HepG2 (cell line): ENCODE results near the gene FKBP5. TPM values are rescaled to one million over a fixed set of nuclear protein-coding genes. Genes with fewer than 3 reads are reported as not detected.

ENCODE experiments used
- AHDC1 ChIP-seq: sonication (generic); formaldehyde crosslinking; IDR thresholded peaks from 2 replicates; pipeline ENCODE4 v1.5.1; 2020; ENCODE audit warnings: mild to moderate bottlenecking, missing genetic modification reagents, borderline replicate concordance
- AKAP8 ChIP-seq: sonication (generic); formaldehyde crosslinking; IDR thresholded peaks from 2 replicates; pipeline ENCODE4 v1.5.1; 2020; ENCODE audit warnings: mild to moderate bottlenecking, missing genetic modification reagents
- ESRRA ChIP-seq: sonication (generic); formaldehyde crosslinking; IDR thresholded peaks from 2 replicates; pipeline ENCODE4 v1.5.1; 2020; ENCODE audit warnings: mild to moderate bottlenecking, low read depth, missing genetic modification reagents
- GPBP1L1 ChIP-seq: sonication (generic); formaldehyde crosslinking; IDR thresholded peaks from 2 replicates; pipeline ENCODE4 v1.5.0; 2020; ENCODE audit warnings: mild to moderate bottlenecking, missing genetic modification reagents
- HMG20B ChIP-seq: conservative IDR thresholded peaks from 2 replicates; pipeline ENCODE4 v1.6.1; 2016; ENCODE audit warnings: missing genetic modification reagents, missing compliant biosample characterization
- MATR3 ChIP-seq: sonication (generic); formaldehyde crosslinking; IDR thresholded peaks from 2 replicates; pipeline ENCODE4 v1.4.0; 2020; ENCODE audit warnings: missing genetic modification reagents
- NR3C1 ChIP-seq: sonication (generic); formaldehyde crosslinking; IDR thresholded peaks from 2 replicates; pipeline ENCODE4 v1.4.0; 2020; ENCODE audit warnings: missing genetic modification reagents
- POLR2AphosphoS5 ChIP-seq: IDR thresholded peaks from 2 replicates; pipeline ENCODE4 v1.6.1; 2012; ENCODE audit warnings: low read depth, low read length
- ZFP36L1 ChIP-seq: sonication (generic); formaldehyde crosslinking; IDR thresholded peaks from 2 replicates; pipeline ENCODE4 v1.8.0; 2022; ENCODE audit warnings: mild to moderate bottlenecking, missing genetic modification reagents, moderate library complexity
- ZNF224 ChIP-seq: sonication (generic); formaldehyde crosslinking; IDR thresholded peaks from 2 replicates; pipeline ENCODE4 v1.5.0; 2020; ENCODE audit warnings: mild to moderate bottlenecking, missing genetic modification reagents
- ZNF446 ChIP-seq: sonication (generic); formaldehyde crosslinking; IDR thresholded peaks from 2 replicates; pipeline ENCODE4 v1.5.0; 2020; ENCODE audit warnings: mild to moderate bottlenecking, missing genetic modification reagents
- ZNF567 ChIP-seq: sonication (generic); formaldehyde crosslinking; IDR thresholded peaks from 2 replicates; pipeline ENCODE4 v1.8.1; 2023; ENCODE audit warnings: mild to moderate bottlenecking, missing genetic modification reagents, borderline replicate concordance
- ZNF616 ChIP-seq: sonication (generic); formaldehyde crosslinking; IDR thresholded peaks from 2 replicates; pipeline ENCODE4 v1.5.0; 2020; ENCODE audit warnings: low read depth, mild to moderate bottlenecking, missing genetic modification reagents
- ZNF703 ChIP-seq: sonication (generic); formaldehyde crosslinking; IDR thresholded peaks from 2 replicates; pipeline ENCODE4 v1.5.1; 2020; ENCODE audit warnings: missing genetic modification reagents, mild to moderate bottlenecking, moderate library complexity, borderline replicate concordance
- ZNF781 ChIP-seq: sonication (generic); formaldehyde crosslinking; IDR thresholded peaks from 2 replicates; pipeline ENCODE4 v1.5.1; 2020; ENCODE audit warnings: borderline replicate concordance, mild to moderate bottlenecking, missing genetic modification reagents; ENCODE audit errors: not compliant biosample characterization
- polyA plus RNA-seq, 8 experiments: library from polyadenylated mRNA; depleted of rRNA in 3 of 8; stranded (reverse) in 7 of 8; unstranded in 1 of 8; fragments of >200 nt; fragmentation: Illumina TruSeq in 4 of 8; extraction: Trizol in 4 of 8; gene quantifications; 2 replicates each; pipeline versions ENCODE4 v1.2.1 to v1.2.3, GENCODE V29; 2011 to 2016; ENCODE audit warnings: low read depth in 4 of 8, missing spikeins in 1 of 8, mixed read lengths in 1 of 8; ENCODE audit not compliant: insufficient read depth in 1 of 8
- total RNA-seq, 5 experiments: library from RNA; depleted of rRNA; stranded (reverse); fragments of >200 nt; fragmentation: Illumina TruSeq; extraction: Trizol; gene quantifications; 2 replicates each; pipeline ENCODE4 v1.2.3, GENCODE V29; 2016; ENCODE audit warnings: low read depth in 1 of 5
- TF ChIP-seq, protein P1 (sequence below): sonication (generic); formaldehyde crosslinking; IDR thresholded peaks from 2 replicates; pipeline ENCODE4 v1.4.0; 2020; ENCODE audit warnings: missing genetic modification reagents
- TF ChIP-seq, protein P2 (sequence below): sonication (generic); formaldehyde crosslinking; IDR thresholded peaks from 2 replicates; pipeline ENCODE4 v1.4.0; 2020; ENCODE audit warnings: missing genetic modification reagents

The FKBP5 gene
- total and polyA plus RNA-seq, 2 of the 13 experiments (the other 11 are each of a cell fraction or from before 2014, with no cell fraction given) = 8.0 to 17.4 TPM

DNA sequence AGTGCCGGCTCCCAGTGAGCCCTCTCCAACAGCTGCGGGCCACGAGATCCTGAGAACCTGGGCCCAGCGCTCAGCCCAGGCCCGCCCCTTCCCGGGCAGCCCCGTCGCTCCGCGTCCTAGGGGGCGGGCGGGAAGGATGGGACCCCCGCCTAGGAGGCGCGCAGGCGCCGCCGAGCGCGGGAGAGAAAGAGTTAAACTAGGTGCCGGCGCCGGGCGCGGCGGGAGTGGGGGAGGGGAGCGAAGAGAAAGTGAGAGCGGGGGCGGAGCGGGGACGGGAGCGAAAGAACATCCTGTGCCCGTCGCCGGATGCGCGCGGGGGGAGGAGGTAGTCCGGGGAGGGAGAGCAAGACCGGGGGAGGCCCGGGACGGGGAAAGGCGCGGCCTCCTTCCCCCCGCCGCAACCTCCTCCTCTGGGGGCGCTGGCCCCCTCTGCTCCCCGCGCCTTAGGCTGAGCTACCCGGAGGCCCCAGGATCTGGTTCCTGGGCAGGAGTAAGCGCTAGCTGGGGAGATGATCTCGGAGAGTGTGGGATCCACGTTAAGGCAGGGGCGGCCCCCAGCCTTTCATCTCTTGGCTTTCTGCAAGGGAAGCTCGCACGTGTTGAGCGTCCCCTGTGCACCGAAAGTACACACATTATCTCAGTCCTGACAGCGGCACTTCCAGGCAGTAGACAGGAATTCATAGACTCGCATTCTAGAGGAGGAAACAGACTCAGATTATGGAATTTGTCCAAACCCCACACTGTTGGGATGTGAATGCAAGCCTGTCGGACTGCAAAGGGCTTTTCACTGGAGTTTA lies 43.2 kb upstream of the FKBP5 start (continued):
- TF ChIP-seq, protein P1, sequence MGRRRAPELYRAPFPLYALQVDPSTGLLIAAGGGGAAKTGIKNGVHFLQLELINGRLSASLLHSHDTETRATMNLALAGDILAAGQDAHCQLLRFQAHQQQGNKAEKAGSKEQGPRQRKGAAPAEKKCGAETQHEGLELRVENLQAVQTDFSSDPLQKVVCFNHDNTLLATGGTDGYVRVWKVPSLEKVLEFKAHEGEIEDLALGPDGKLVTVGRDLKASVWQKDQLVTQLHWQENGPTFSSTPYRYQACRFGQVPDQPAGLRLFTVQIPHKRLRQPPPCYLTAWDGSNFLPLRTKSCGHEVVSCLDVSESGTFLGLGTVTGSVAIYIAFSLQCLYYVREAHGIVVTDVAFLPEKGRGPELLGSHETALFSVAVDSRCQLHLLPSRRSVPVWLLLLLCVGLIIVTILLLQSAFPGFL (CRISPR knock-in tag) = no peak
- TF ChIP-seq AKAP8 (CRISPR knock-in tag) = peak; percentile 86; the same call in 1 of the 2 replicates
- TF ChIP-seq, protein P2, sequence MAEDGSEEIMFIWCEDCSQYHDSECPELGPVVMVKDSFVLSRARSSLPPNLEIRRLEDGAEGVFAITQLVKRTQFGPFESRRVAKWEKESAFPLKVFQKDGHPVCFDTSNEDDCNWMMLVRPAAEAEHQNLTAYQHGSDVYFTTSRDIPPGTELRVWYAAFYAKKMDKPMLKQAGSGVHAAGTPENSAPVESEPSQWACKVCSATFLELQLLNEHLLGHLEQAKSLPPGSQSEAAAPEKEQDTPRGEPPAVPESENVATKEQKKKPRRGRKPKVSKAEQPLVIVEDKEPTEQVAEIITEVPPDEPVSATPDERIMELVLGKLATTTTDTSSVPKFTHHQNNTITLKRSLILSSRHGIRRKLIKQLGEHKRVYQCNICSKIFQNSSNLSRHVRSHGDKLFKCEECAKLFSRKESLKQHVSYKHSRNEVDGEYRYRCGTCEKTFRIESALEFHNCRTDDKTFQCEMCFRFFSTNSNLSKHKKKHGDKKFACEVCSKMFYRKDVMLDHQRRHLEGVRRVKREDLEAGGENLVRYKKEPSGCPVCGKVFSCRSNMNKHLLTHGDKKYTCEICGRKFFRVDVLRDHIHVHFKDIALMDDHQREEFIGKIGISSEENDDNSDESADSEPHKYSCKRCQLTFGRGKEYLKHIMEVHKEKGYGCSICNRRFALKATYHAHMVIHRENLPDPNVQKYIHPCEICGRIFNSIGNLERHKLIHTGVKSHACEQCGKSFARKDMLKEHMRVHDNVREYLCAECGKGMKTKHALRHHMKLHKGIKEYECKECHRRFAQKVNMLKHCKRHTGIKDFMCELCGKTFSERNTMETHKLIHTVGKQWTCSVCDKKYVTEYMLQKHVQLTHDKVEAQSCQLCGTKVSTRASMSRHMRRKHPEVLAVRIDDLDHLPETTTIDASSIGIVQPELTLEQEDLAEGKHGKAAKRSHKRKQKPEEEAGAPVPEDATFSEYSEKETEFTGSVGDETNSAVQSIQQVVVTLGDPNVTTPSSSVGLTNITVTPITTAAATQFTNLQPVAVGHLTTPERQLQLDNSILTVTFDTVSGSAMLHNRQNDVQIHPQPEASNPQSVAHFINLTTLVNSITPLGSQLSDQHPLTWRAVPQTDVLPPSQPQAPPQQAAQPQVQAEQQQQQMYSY (CRISPR knock-in tag) = peak; percentile 57; the same call in 1 of the 2 replicates
- TF ChIP-seq ZFP36L1 (CRISPR knock-in tag) = peak; percentile 95
- TF ChIP-seq ZNF446 (CRISPR knock-in tag) = no peak
- peak; percentile 27; the same call in 1 of the 2 replicates for TF ChIP-seq HMG20B (CRISPR knock-in tag)
- TF ChIP-seq ZNF567 (CRISPR knock-in tag) = peak; percentile 1; the same call in 1 of the 2 replicates
- no peak; the same call in 1 of the 2 replicates for TF ChIP-seq ZNF616 (CRISPR knock-in tag)
- no peak; the same call in 1 of the 2 replicates for TF ChIP-seq ZNF703 (CRISPR knock-in tag)
- TF ChIP-seq ZNF781 (CRISPR knock-in tag) = peak; percentile 62
- no peak for TF ChIP-seq MATR3 (CRISPR knock-in tag)
- peak; percentile 87; the same call in 1 of the 2 replicates for TF ChIP-seq ZNF224
- TF ChIP-seq NR3C1 (CRISPR knock-in tag) = no peak
- TF ChIP-seq GPBP1L1 (CRISPR knock-in tag) = no peak
- 0 out of 2 replicates have a peak, but pooled peaks have one; percentile 39 for TF ChIP-seq ESRRA (CRISPR knock-in tag)
- TF ChIP-seq POLR2AphosphoS5 = peak; percentile 53
- peak; percentile 84 for TF ChIP-seq AHDC1 (CRISPR knock-in tag)
